AG09319 (cell line): Measurements from ENCODE around the gene TTLL11.

Source experiments
- DNase-seq: peaks from one replicate; pipeline ENCODE4 v3.0.0-alpha.2; 2010; ENCODE audit warnings: low read depth; ENCODE audit errors: extremely low read depth
- TF ChIP-seq, protein P1 (sequence below): IDR thresholded peaks from 2 replicates; pipeline ENCODE4 v1.5.1; 2011; ENCODE audit warnings: low read depth, mild to moderate bottlenecking, inconsistent platforms, low read length, moderate library complexity

The TTLL11 gene

DNA sequence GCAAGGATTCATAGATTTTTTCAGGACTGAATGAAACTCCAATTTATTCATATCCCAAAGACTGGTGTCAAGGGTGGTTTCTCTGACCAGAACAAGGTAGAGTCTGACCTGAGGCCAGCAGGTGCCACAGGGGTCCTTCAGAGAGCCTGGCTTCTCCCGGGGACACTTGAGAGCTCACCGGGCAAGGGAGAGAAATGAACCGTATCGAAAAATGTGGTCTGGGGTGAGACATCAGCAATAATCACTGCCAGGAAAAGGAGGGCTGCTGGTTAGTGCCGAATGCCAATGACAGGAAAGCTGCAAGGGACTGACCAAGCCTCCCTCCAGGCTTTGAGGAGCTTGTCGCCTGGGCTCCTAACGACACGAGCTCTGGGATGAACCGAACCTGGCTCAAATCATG is 142.7 kb downstream of the TTLL11 start:
- TF ChIP-seq, protein P1, sequence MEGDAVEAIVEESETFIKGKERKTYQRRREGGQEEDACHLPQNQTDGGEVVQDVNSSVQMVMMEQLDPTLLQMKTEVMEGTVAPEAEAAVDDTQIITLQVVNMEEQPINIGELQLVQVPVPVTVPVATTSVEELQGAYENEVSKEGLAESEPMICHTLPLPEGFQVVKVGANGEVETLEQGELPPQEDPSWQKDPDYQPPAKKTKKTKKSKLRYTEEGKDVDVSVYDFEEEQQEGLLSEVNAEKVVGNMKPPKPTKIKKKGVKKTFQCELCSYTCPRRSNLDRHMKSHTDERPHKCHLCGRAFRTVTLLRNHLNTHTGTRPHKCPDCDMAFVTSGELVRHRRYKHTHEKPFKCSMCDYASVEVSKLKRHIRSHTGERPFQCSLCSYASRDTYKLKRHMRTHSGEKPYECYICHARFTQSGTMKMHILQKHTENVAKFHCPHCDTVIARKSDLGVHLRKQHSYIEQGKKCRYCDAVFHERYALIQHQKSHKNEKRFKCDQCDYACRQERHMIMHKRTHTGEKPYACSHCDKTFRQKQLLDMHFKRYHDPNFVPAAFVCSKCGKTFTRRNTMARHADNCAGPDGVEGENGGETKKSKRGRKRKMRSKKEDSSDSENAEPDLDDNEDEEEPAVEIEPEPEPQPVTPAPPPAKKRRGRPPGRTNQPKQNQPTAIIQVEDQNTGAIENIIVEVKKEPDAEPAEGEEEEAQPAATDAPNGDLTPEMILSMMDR: no peak
- no peak for DNase-seq

GRCh38 chr9:121949766-121950165 is 143.3 kb downstream of the TTLL11 start:
- TF ChIP-seq, protein P1: no peak
- no peak for DNase-seq

DNA sequence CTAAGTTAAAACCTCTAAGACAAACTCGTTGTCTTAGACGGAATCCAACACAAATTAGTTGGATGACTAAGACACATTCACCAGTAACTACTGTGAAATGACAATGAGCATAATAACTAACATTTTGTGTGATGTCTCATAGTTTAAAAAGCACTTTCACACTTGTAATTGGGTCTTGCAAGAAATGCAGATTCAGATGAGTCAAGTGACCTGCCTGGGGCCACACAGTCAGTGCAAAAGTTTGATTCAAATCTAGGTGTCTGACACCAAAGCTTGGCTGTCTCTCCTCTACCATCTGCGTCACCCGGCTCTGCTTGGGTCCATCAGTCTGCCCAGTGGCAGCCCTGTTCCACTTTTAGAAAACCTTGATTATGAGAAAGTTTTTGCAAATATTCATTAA is 143.7 kb downstream of the TTLL11 start:
- TF ChIP-seq, protein P1: no peak
- DNase-seq: no peak

DNA sequence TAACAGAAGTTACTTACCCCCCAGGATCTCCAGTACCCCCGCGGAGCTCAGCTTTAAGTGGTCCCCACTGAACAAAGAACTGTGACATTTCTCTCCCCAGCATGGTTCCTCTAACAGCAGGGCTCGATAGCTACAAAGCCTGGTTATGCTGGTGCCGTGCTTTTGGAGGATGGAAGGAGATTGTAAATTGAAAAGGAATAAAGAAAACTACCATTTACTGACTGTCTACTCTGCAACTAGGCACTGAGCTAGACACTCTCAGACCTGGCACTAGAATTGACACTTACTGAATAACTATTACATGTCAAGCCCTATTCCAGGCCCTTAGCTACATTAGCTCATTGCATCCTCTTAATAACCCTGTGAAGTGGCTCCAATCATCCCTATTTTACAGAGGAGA is 145.3 kb downstream of the TTLL11 start:
- TF ChIP-seq, protein P1: no peak
- no peak for DNase-seq

GRCh38 chr9:121946465-121946864 is 146.6 kb downstream of the TTLL11 start:
- TF ChIP-seq, protein P1: no peak
- DNase-seq: no peak

DNA sequence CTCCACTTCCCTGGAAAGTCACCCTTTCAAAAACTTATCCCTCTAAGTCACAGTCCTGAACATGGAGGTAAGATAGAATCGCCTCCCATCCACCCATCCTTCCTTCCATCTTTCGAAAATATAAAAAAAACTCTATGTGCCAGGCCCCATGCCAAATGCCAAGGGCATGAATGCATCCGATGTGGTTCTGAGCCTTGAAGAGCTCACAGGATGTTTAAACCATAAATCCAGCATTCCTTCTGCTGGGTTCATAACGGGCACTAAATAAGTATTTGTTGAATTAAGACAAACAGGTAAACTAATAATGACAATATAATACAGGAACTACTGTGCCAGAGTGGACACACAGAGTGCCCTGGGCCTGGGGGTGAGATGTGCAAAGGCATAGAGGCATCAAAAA is 147.3 kb downstream of the TTLL11 start:
- TF ChIP-seq, protein P1: no peak
- DNase-seq: no peak

DNA sequence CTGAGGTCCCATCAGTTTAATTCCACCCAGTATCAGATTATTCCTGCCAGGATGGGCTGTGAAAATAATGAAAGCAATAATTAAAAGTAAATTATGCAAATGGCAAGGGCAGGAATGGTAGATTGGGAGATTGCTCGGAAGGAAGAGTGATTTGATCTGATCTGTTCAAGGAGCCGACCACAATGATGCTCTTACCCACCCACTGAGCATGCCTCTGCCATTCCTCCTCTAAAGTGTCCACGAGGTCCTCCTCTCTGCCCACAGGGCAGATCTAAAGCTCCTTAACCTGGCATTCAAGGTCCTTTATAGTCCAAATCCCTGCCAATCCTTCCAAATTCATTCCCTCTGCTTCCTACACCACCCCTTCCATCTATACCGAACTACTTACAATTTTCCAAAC is 147.8 kb downstream of the TTLL11 start:
- TF ChIP-seq, protein P1: no peak
- no peak for DNase-seq
